ENCODE measurements around the gene CALHM1.
"Not testable (repeated sequence)": the region's sequence is repeated elsewhere in the genome, so short reads cannot be mapped to it uniquely, and the experiment has no call there.

Gene CALHM1

GRCh38 chr10:103486635-103487409 is 28.1 kb upstream of the CALHM1 start:
- not testable (repeated sequence) for DNase-seq

- DNase-seq: peak; percentile 20
Observed at GRCh38 chr10:103481974-103482531, 23.4 kb upstream of the CALHM1 start.

GRCh38 chr10:103480521-103480920 is 21.8 kb upstream of the CALHM1 start:
- DNase-seq: no peak

GRCh38 chr10:103479135-103479534 is 20.4 kb upstream of the CALHM1 start, which contains the start of gene CALHM3:
Gene CALHM3 (minus strand): TSS chr10:103479240. CDS start chr10:103479032, 208 bp downstream.
- no peak for DNase-seq

- DNase-seq: no peak
Observed at GRCh38 chr10:103478671-103479070, 20.0 kb upstream of the CALHM1 start.

- DNase-seq: no peak
Observed at GRCh38 chr10:103476046-103476768, 17.5 kb upstream of the CALHM1 start.

- no peak for DNase-seq
Observed at GRCh38 chr10:103475437-103475836, 16.7 kb upstream of the CALHM1 start.

- no peak for DNase-seq
Observed at GRCh38 chr10:103474077-103474476, 15.4 kb upstream of the CALHM1 start.

GRCh38 chr10:103473261-103473671 is 14.6 kb upstream of the CALHM1 start:
- DNase-seq: no peak

- no peak for DNase-seq
Observed at GRCh38 chr10:103472005-103472404, 13.3 kb upstream of the CALHM1 start.

GRCh38 chr10:103470761-103471653 is 12.3 kb upstream of the CALHM1 start:
- no peak for DNase-seq

GRCh38 chr10:103469201-103469600 is 10.5 kb upstream of the CALHM1 start:
- DNase-seq: no peak

GRCh38 chr10:103467406-103467805 is 8.7 kb upstream of the CALHM1 start:
- DNase-seq: no peak

- DNase-seq: no peak
Observed at GRCh38 chr10:103466734-103467133, 8.0 kb upstream of the CALHM1 start.

GRCh38 chr10:103465411-103466179 is 6.9 kb upstream of the CALHM1 start:
- no peak for DNase-seq

GRCh38 chr10:103463499-103463898 is 4.8 kb upstream of the CALHM1 start:
- DNase-seq: no peak

- no peak for DNase-seq
Observed at GRCh38 chr10:103459615-103460014, 915 bp upstream of the CALHM1 start.

GRCh38 chr10:103457896-103458583 is 660 bp downstream of the CALHM1 start:
- DNase-seq: no peak

- DNase-seq: no peak
Observed at GRCh38 chr10:103457176-103457712, 1.5 kb downstream of the CALHM1 start.

GRCh38 chr10:103456074-103456660 is 2.5 kb downstream of the CALHM1 start:
- no peak for DNase-seq

- no peak for DNase-seq
Observed at GRCh38 chr10:103455235-103455634, 3.5 kb downstream of the CALHM1 start.

Data from amniotic stem cell (primary cell).